GM13976 (cell line): ENCODE data around the gene OR5C1.
"Not testable (repeated sequence)": the region's sequence is repeated elsewhere in the genome, so short reads cannot be mapped to it uniquely, and the experiment has no call there.

ENCODE experiments used
- DNase-seq: peaks from one replicate; pipeline ENCODE4 v3.0.0; 2012; ENCODE audit warnings: low spot score
- CTCF ChIP-seq: IDR thresholded peaks from 2 replicates; pipeline ENCODE4 v1.5.1; 2012; ENCODE audit warnings: borderline replicate concordance, mild to moderate bottlenecking; ENCODE audit not compliant: insufficient read depth; ENCODE audit errors: extremely low read depth, missing control alignments, control extremely low read depth
- in situ Hi-C: fragments of 300-500 bp; cut with MboI; formaldehyde crosslinking; loops from one replicate; pipeline ENCODE4 v1.12.0; 2022; ENCODE audit warnings: low sequenced_read_pairs, mixed read lengths, inconsistent platforms; ENCODE audit not compliant: unreplicated experiment

The OR5C1 gene

GRCh38 chr9:122819791-122820489 is 31.2 kb downstream of the OR5C1 start:
- no peak for DNase-seq
- no peak for TF ChIP-seq CTCF
- in situ Hi-C loops = loop anchor here (10.0 kb wide), 2 partner anchors 355 to 695 kb away; no protein-coding TSS in a partner anchor

DNA sequence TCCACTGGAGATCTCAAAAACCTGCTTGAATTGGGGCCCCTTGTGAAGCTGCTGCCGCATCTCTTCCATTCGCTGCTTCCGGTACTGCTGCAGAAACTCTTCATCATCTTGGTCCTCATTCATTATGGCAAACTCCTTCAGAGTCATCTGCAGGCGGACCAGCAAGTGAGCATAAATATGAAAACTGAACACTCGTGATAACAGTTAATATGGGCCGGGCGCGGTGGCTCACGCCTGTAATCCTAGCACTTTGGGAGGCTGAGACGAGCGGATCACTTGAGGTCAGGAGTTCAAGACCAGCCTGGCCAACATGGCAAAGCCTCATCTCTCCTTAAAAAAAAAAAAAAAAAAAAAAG is 31.7 kb downstream of the OR5C1 start:
- in situ Hi-C loops = no loop called here
- DNase-seq = no peak
- no peak for TF ChIP-seq CTCF

DNA sequence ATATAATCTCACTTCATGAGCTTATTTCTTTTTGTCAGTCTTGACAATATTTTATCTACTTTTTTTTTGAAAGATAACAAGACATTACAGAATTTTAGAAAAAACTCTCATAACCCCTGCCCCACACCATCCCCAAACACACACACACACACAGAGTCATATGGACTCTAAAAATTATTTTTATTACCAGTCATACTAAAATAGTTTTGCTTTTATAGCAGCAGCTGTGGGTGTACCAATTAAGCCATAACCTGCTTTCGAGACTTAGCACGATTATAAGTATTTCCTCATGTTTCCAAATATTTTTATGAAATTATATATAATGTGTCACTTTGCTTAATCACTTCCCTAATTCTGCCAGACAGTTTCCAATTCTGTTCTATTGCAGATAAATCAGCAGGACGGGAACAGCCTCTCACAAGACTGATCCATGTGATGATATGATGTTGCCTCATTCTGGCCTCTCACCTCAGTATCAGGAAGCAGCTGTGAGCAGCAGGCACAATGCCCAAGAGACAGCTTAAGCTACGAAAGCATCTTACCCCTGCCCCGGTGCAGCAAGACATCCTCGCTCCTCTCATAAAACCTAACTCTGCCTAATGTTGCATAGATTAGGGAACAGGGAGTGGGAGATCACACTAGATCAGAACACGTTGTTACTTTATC is 32.7 kb downstream of the OR5C1 start:
- in situ Hi-C loops = no loop called here
- no peak for DNase-seq
- no peak for TF ChIP-seq CTCF

GRCh38 chr9:122822056-122822455 is 33.3 kb downstream of the OR5C1 start:
- in situ Hi-C loops = no loop called here
- no peak for DNase-seq
- no peak for TF ChIP-seq CTCF

DNA sequence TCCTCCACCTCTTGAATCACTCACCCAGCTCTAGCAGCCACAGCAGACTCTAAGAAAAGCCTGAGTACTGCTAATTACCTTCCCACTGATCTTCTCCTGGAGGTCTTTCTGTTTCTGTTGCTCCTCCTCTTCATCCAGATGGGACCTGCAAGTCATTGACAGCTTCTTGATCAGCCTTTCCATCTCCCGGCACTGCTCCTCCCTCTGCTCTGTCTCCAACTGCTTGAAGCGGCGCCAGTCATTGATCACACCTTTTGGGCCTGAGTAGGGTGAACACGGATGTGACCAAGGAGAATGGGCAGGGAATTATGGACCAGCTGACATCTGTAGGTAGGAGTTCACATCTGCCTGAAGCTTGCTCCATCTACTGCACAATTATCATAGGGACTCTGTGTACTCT is 34.2 kb downstream of the OR5C1 start:
- no peak for DNase-seq
- TF ChIP-seq CTCF = no peak
- in situ Hi-C loops = no loop called here

GRCh38 chr9:122827761-122828093 is 39.0 kb downstream of the OR5C1 start:
- no peak for DNase-seq
- in situ Hi-C loops = no loop called here
- TF ChIP-seq CTCF = no peak

DNA sequence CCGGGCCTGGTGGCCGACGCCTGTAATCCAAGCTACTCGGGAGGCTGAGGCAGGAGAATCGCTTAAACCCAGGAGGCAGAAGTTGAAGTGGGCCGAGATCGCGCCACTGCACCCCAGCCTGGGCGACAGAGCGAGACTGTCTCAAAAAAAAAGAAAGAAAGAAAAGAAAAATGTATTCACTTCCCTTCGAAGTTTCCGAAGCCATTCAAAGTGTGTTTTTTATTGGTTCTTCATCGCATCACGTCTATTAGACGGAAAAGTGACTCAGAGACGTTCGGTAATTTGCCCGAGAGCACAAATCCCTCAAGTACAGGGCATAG is 40.2 kb downstream of the OR5C1 start:
- in situ Hi-C loops, DNase-seq: not testable (repeated sequence)
